ENCODE data around the gene RNPS1.
"Not testable (repeated sequence)": the region's sequence is repeated elsewhere in the genome, so short reads cannot be mapped to it uniquely, and the experiment has no call there.

RNPS1 gene

DNA sequence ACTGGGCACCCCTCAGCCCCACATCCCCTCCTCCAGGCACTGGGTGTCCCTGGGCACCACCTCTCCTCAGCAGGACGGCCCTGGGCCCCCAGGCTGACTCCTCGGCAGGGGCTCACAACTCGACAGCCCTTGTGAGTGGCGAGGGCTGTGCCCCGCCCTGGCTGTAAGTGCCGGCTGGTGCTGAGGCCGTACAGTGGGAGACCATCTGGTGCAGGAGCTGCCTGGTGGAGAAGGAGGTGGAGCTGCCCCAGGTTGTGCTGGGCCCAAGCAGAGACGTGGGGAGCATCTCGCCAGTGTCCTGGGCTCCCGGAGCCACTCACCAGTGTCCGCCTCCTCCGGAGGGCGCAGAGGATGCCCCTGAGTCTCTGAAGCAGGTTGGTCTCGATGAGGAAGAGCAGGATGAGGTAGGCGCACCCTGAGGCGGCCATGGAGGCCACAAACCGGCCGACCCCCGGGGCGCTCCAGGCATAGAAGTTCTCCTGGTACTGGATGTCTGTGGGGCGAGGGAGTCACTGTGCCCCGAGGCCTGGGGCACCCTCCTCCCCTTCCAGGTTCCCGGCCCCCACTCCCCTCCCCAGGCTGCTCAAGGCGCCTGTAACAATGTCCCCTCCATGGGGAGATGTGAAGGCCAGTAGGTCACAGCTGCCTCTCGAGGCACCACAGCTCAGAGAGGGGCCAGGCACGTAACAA lies 15.1 kb upstream of the RNPS1 start:
- DNase-seq (ENCODE audit: low read depth), result no peak

DNA sequence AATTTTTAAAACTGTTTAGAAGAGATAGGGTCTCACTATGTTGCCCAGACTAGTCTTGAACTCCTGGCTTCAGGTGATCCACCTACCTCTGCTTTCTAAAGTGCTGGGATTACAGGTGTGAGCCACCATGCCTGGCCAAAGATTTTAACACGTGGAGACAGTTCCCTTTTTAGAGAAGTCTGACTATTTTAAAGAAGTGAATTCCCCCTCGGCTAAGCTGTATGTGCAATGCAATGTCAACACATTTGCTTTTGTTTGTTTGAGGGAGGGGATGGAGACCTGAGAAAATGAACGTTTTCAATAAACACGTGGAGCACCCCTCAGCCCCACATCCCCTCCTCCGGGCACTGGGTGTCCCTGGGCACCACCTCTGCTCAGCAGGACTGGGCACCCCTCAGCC lies 14.3 kb upstream of the RNPS1 start:
- DNase-seq (ENCODE audit: low read depth), result no peak

DNA sequence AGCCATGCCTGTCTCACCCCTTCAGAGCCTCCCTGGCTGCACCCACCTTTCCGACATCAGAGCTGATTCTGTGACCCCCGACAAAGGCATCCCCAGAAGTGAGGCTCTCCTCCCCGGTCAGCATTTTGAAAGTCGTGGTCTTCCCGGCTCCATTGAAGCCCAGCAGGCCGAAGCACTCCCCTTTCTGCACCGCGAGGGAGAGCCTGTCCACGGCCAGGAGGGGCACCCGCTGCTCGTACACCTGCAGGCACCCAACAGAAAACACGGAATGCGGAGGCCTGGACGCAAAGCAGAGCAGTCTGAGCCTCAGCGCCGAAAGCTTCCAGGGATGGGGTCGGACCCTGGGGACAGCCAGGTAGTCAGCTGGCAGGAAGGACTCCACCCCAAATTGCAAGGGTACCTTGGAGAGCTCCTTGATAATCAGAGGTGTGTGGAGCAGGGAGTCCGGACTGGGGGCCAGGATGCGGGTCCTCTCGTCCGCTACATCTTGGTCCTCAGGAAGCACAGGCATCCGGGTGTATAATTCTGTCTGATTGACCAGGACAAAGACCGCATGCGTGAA lies 13.1 kb upstream of the RNPS1 start:
- DNase-seq (ENCODE audit: low read depth), result no peak

DNA sequence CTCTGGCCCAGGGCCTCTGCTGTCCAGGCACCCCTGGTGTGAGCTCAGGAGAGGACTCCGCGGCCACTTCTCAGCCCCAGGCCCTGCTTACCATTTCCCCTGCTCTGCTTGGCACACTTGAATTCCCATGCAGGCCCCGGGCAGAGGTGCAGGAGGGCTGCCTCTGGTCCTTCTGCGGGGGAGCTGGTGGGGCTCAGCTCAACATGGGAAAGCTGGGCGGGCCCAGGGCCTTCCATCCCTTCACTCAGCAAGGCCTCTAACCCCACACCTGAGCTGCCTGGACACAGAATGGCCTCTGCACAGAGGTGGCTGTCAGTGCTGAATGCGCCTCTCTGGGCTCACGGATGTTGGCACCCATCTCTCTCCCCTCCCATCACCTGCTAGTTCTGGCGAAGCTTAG lies 12.5 kb upstream of the RNPS1 start:
- no peak for DNase-seq (ENCODE audit: low read depth)

DNA sequence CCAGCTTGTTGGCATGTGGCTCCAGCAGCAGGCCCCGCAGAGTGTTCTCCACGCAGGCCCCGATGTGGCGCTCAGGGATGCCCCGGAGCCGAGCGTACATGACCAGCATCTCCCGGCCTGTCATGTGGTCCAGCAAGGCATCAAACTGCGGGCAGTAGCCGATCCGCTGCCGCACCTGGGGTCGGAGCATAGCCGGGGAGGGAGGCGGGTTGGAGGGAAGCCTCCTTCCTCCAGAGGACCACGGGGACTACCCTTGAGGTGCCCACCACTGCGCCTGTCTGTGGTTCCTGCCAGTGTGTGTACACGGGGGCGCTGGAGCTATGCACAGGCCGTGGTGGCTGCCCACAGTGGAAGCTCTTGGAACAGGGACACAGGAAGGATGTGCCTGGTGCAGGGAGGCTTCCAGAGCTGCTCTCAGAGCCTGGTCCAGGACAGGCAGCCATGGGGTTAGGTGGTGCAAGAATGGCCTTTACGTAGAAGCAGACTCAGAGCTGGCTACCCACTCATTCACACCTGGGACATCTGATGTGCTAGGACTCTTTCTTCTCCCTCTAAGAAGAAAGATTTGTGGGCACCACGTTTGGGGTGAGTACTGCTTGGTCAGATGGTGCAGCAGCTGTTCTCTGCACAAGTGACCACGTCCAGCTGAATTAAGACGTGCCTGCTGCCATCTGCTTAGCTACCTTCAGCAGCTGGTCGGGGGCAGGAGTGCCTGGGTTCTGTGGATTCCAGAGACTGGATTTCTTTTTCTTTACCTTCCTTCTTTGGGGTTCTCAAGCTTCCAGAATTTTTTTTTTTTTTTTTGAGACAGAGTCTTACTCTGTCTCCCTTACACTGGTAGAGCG lies 11.3 kb upstream of the RNPS1 start:
- DNase-seq (ENCODE audit: low read depth), result no peak

DNA sequence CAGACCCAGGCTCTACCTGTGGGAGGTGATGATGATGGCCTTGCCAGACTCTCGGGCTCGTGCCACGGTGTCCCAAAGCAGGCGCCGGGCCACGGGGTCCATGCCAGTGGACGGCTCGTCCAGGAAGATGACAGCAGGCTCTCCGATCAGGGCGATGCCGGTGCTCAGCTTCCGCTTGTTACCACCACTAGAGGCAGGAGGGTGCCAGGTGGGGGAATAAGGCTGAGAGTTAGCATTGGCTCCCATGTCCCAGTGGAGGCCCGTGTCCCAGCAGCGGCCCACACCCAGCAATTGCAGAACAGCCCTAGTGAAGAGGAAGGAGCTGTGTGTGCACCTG lies 10.3 kb upstream of the RNPS1 start:
- DNase-seq (ENCODE audit: low read depth), result no peak

DNA sequence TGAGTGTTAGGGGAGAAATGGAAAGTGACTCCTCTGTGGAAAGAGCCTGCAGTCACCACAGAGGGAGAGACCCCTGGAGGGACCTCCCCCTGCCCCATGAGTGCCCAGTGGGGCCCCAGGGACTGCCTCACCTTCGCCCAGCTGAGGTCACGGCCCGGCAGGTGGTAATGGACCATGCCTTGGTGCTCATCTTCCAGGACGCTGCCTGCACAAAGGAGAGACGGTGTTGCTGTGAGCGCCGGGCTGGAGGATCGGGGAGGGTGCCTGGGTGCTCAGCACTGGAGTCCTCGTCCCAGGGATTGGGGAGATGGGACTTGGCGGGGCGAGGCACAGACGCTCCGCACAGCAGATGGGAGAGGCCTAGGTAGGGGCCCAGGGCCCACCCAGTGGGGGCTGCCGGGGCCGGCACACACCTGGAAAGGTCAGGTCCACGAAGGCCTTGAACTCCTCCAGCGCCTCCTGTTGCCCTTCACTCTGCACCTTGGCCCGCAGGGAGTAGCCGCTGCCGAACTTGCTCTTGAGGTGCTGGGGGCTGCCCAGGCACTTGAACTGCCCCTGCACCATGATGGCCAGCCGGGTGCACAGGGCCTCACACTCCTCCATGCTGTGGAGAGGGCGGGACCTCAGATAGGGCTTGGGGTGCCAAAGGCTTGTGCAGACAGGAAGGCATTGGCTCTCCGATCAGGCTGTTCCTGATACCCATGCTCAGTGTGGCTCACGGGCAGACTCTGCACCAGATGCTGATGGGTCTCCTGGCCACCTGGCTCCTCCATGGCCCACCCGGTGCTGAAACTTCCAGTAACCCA lies 9.7 kb upstream of the RNPS1 start:
- no peak for DNase-seq (ENCODE audit: low read depth)

DNA sequence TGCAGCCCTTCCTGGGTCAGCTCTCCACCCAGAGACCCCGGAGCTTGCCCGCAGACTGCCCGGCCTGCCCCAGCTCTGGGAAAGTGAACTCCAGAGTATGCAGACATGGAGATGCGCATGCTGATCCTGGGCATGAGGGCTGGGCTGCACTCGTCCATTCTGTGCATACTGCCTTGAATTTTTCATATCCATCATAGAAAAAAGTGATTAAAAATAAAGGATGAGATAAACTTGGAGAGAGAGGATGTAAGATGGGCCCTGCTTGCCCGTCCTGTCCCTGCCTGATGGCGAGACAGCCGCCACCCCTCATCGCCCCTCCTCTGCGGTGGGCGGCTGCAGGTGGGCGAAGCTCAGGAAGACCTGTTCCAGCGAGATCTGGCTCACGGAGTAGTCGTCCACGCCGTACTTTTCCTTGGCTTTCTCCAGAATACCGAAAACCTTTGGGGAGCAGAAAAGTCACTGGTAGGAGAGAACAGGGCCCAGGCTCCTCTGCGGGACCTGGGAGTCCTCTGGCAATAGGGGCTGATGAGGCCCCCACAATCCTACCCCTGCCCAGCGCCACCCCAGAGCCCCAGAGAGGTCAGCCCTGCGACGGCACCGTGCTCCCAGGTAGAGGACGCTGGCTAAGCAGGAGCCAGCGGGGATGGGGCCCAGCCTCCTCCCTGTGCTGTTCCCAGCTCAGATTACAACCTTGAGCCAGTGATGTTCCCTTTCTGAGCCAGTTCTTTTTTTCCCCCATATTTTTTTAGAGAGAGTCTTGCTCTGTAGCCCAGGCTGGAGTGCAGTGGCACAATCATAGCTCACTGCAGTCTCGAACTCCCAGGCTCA lies 8.7 kb upstream of the RNPS1 start:
- DNase-seq (ENCODE audit: low read depth), result no peak

DNA sequence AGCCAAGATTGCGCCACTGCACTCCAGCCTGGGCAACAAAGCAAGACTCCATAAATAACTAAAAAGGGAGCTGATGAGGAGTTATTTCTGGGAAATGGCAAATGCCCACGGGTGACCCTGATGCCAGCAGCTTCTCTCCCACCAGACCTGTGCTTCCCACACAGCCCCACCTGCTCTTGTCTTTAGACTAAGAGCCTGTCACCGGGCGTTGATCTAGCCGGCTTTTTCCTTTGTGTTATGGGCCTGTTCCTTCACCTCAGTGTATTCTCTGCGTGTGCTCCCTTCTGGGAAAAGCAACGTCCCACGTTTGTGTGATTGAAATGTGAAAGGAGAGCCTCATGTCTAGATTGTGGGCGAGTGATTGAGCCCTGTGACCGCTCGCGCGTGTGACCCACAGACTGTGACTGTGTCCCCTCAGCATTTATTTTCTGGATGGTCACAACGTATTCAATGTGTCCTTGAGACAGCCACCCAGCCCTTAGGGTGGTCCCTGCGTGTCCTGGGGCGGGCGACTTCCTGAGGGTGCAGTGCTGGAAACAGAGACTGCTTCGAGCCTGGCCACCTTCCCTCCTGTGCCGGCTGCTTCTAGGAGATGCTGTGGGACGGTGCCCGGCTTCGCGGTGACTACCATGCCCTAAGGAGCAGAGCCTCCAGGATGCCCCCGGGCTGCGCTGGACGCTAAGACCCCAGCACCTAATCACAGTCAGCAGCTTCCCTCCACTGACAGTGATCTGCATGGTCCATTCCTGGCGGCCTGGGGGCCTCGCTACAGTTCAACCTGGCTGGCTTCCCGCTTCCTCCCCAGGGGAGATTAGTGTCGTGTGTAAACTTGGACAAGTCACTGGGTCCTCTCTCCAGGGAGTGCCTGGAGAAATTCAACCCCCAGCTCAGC lies 7.8 kb upstream of the RNPS1 start:
- DNase-seq (ENCODE audit: low read depth), result no peak

DNA sequence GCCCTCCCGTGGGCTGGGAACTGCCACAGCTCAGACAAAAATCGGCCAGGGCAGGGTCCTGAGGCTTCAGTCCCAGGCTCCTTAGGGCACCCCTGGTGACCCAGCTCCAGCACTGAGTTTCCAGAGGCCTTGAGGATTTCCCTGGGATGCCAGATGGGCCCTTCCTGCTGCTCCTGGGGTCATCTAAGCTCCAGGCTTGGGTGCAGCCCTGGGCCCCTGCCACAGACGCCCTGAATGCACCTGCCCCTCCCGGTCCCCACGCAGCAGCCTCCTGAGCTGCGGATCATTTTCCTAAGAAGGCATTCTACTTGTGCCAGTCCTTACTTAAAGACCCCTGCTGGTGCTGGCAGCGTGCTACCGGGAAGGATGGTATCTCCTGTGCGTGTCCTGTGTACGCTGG lies 6.0 kb upstream of the RNPS1 start:
- DNase-seq (ENCODE audit: low read depth), result no peak

DNA sequence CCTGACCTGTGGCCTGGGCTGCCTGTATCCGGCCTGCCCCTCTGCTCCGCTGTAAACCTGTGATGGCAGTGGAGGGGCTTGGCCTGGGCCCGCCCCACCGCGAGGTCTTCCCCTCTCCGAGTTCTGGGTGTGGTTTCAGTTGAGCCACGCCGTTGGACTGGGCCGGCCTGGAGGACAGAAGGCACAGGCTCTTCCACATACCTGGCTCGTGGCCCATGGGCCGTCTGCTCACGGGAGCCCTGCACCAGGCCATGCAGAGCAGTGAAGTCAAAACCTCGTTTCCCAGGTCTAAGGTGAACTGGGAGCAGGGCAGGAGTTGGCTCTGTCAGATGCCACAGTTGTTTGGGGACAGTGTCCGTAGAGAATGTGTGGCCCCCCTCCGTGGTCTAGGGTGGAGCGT lies 5.6 kb upstream of the RNPS1 start:
- no peak for DNase-seq (ENCODE audit: low read depth)

DNA sequence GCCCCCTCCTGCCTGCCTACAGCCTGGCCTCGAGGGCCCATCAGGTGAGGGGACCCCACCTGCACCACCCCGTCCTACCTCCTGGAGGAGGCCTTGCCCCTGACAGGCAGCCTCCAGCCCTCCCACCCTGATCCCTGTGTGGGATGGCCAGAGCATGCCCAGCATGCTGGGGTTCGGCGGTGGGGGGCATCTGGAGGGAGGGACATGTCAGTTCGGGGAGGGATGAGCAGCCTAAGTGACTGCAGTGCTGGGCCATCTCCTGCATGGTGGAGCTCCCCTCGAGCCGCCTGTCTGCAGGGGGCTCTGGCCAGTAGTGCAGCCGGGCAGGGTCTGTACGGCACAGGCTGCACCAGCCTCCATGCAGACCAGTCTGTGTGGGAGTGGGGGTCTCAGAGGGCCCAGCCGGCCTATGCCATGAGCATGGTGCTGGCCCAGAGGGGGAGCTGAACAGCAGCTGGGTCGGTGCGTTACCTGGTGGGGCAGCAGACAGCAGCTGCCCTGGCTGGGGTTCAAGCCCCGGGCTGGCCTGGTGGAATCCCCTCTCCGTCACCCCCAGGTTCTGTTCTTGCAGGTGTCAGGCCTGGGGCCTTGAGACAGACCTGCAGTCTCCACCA lies 4.0 kb upstream of the RNPS1 start:
- DNase-seq (ENCODE audit: low read depth), result no peak

DNA sequence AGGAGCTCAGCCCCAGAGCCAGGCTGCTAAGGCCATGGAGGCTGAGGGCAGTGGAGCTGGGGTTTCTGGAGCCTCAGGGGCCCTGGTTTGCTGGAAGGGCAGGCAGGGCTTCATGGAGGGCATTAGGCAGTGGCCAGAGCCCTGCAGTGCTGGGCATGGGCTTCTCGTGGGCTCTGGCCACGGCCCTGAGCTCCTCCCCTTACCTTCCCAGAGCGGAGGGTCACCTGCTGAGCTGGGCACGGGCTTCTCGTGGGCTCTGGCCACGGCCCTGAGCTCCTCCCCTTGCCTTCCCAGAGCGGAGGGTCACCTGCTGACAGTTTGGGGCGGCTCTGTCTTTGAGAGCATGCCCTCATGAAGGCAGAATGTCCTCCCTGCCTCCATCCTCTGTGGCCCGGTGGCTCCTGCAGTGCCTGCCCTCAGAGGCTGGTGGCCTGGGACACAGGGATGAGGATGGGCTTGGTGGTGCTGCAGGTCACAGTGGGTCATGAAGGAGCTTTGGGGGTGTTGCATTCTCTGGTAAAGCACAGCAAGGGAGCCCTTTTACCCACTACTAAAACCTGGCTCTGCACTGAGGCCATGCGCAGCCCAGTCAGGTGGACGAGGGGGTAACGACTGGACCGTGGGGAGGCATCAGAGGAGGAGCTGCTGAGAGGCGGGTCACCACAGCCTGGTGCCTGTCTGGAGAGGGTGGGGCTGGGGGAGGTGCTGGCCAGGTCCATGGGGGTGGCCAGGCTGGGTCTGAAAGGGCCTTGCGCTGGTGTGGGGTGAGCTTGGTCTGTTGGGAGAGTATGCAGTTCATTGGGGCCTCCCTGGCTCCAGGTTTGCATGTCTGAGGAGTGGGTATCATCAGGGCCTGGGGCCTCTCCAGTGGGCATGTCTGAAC lies 2.9 kb upstream of the RNPS1 start:
- no peak for DNase-seq (ENCODE audit: low read depth)

DNA sequence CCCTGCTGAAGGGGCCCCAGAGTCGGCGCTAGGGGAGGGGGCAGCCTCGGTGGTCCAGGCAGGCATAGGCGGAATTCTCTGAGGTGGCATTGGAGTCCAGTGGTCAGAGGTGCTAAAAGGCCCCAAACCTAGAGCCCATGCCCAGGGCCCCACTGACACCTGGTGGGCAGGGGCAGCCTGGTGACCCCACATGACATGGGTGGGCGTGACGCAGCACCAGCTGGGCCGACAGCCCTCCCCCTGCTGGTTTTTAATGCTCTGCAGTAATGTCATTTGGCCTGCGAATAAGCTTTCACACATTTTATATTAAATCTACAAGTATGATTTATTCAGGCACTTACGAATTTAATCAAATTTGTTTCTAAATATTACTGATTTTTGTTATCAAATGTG lies 2.1 kb upstream of the RNPS1 start:
- DNase-seq (ENCODE audit: low read depth), result no peak

DNA sequence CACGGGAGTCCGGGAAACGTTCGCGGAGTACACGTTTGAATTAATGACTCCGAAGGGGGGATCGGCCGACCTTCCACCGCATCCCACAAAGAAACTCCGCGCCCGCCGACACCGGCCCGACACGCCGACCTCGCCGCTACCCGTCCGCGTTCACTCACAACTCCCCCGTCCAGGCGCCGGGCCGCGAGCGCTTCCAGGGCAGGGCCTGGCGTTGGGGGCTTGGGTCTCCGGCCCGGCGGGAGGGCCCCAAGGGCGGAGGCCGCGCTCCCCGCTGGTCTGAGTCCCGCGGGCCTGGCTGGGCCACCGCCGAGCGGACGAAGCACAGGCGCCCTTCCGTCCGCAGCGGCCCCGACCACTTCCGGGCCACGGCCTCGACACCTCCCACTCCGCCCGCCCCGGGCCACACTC lies 417 bp downstream of the RNPS1 start:
- not testable (repeated sequence) for DNase-seq (ENCODE audit: low read depth)

DNA sequence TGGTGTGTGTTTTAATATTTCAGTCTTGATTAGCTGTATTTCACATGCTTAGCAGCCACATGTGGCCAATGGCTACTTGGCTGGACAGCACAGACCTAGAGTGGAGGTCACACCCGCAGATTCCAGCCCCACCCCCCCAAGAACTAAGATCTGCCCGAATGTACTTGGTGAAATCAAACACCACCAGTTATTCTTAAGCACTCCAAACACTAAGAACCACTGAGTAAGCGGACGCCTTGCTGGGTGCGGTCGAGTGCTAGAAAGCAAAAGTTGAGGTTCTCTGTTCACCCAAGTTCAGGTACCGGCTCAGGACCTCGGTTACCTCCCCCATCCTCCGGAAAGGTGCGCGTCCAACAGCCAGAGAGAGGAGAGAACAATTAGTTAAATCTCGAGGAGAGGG lies 1.0 kb downstream of the RNPS1 start:
- not testable (repeated sequence) for DNase-seq (ENCODE audit: low read depth)

DNA sequence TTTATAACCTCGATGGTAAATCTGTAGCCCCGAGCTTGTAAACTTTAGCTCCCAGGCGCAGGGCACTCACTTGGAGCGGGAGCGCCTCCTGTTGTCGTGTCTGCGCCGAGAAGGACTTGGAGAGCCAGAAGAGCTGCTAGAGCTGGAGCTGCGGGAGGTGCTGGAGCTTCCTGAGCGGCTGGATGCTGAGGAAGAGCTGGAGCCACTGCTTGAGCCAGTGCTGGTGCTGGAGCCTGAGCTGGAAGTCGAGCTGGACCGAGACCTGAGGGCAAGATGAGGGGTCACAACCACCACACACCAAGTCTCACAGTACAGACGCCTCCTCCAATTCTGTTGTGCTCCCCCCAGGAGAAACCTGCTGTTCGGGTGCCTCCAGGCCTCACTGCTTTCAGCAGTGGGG lies 4.9 kb downstream of the RNPS1 start:
- not testable (repeated sequence) for DNase-seq (ENCODE audit: low read depth)

DNA sequence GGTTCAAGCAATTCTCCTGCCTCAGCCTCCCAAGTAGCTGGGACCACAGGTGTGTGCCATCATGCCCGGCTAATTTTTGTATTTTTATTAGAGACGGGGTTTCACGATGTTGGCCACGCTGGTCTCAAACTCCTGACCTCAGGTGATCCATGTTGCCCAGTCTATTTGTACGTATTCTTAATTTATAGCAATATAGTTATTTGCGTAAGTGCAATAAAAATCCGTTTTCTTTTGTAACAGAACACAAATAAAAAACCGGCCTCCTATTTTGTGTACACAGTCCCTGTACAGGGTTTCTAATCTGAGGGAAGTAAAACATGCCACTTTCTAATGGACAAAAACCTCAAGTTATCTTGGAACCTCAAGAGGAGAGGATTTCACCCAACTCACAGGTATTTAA lies 7.7 kb downstream of the RNPS1 start:
- no peak for DNase-seq (ENCODE audit: low read depth)

DNA sequence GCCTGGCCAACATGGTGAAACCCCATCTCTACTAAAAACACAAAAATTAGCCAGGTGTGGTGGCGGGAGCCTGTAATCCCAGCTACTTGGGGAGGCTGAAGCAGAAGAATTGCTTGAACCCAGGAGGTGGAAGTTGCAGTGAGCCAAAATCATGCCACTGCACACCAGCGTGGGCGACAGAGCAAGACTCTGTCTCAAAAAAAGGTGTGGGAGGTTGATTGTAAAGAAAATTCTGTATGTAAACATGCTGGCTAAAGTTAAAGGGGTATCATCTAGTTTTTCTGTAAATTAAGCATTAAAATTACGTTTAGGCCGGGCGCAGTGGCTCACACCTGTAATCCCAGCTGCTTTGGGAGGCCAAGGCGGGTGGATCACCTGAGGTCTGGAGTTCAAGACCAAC lies 9.4 kb downstream of the RNPS1 start:
- DNase-seq (ENCODE audit: low read depth), result not testable (repeated sequence)
